CD8-positive, alpha-beta memory T cell (primary cell): ENCODE measurements around the gene EWSR1. TPM values are rescaled to one million over a fixed set of nuclear protein-coding genes. Genes with fewer than 3 reads are reported as not detected.

Source experiments
- CTCF ChIA-PET: fragments of 350-600 bp; sonication (Branson Sonifier 250); formaldehyde crosslinking; loops from one replicate; lab custom pipeline; 2021; ENCODE audit warnings: antibody characterized with exemption; lab: Charles Lee
- POLR2A ChIA-PET: fragments of 350-600 bp; sonication (Branson Sonifier 250); formaldehyde crosslinking; loops from one replicate; lab custom pipeline; 2021; ENCODE audit warnings: antibody characterized with exemption; lab: Charles Lee
- DNase-seq, 5 donors: peaks; one replicate each; pipeline versions ENCODE4 v3.0.0 to v3.0.0-alpha.2; 2020 to 2022; ENCODE audit warnings: mixed read lengths in 1 of 5
- H3K27ac ChIP-seq: one replicate; pipeline ENCODE4 v1.7.0; 2013; ENCODE audit warnings: low read depth, mild to moderate bottlenecking, low read length, moderate library complexity
- H3K27me3 ChIP-seq: 2 replicates; pipeline ENCODE4 v1.7.0; 2013; ENCODE audit warnings: low read length, mild to moderate bottlenecking; ENCODE audit not compliant: insufficient read depth, poor library complexity, severe bottlenecking
- H3K36me3 ChIP-seq: 2 replicates; pipeline ENCODE4 v1.7.0; 2013; ENCODE audit warnings: mild to moderate bottlenecking, low read length, moderate library complexity; ENCODE audit not compliant: insufficient read depth
- H3K4me1 ChIP-seq: 2 replicates; pipeline ENCODE4 v1.7.0; 2013; ENCODE audit warnings: mild to moderate bottlenecking, low read length, moderate library complexity; ENCODE audit not compliant: insufficient read depth
- H3K4me3 ChIP-seq: 2 replicates; pipeline ENCODE4 v1.7.0; 2013; ENCODE audit warnings: mild to moderate bottlenecking, low read length
- H3K9me3 ChIP-seq: 2 replicates; pipeline ENCODE4 v1.7.0; 2013; ENCODE audit warnings: mild to moderate bottlenecking, low read length
- H3K27ac Mint-ChIP-seq, 8 donors: one replicate each; pipeline ENCODE4 v1.8.0; 2020 to 2021; ENCODE audit warnings: mixed read lengths in 8 of 8, mild to moderate bottlenecking in 6 of 8, inconsistent platforms in 3 of 8, moderate library complexity in 3 of 8
- H3K27me3 Mint-ChIP-seq, 2 donors: one replicate each; pipeline ENCODE4 v1.8.0; 2020 to 2021; ENCODE audit warnings: mixed read lengths in 2 of 2, mild to moderate bottlenecking in 1 of 2, moderate library complexity in 1 of 2
- H3K36me3 Mint-ChIP-seq, 3 donors: one replicate each; pipeline ENCODE4 v1.8.0; 2020 to 2021; ENCODE audit warnings: mixed read lengths in 3 of 3, inconsistent platforms in 1 of 3, mild to moderate bottlenecking in 1 of 3
- H3K4me1 Mint-ChIP-seq, 3 donors: one replicate each; pipeline ENCODE4 v1.8.0; 2020 to 2021; ENCODE audit warnings: mixed read lengths in 3 of 3, inconsistent platforms in 1 of 3, mild to moderate bottlenecking in 1 of 3
- H3K4me3 Mint-ChIP-seq, 7 donors: one replicate each; pipeline ENCODE4 v1.8.0; 2020 to 2021; ENCODE audit warnings: mixed read lengths in 7 of 7, mild to moderate bottlenecking in 6 of 7, moderate library complexity in 4 of 7, inconsistent platforms in 2 of 7
- H3K9me3 Mint-ChIP-seq, 5 donors: one replicate each; pipeline ENCODE4 v1.8.0; 2020 to 2022; ENCODE audit warnings: mixed read lengths in 5 of 5, mild to moderate bottlenecking in 3 of 5, moderate library complexity in 2 of 5, inconsistent platforms in 1 of 5
- polyA plus RNA-seq: library from polyadenylated mRNA; unstranded; fragments of 300-500 nt; fragmentation: Illumina TruSeq; gene quantifications from one replicate; pipeline ENCODE4 v1.2.3, GENCODE V29; 2021
- total RNA-seq, 2 experiments: library from RNA; stranded (reverse); gene quantifications; one replicate each; pipeline ENCODE4 v1.2.3, GENCODE V29; 2021

The EWSR1 gene
- total and polyA plus RNA-seq, 3 experiments from 2014 or later, result 219 to 327 (median 312) TPM

- peaks cover 26 to 94% (median 42%) of the 10 kb centered on the region in 3 donors for H3K36me3 Mint-ChIP-seq
- H3K27ac ChIP-seq, result no peak overlapping the region
- no peaks in the 10 kb centered on the region for H3K9me3 Mint-ChIP-seq
- no peaks in the 10 kb centered on the region for H3K27me3 ChIP-seq
- H3K9me3 ChIP-seq, result no peaks in the 10 kb centered on the region
- H3K4me1 Mint-ChIP-seq, result peaks cover 18 to 51% (median 35%) of the 10 kb centered on the region in 3 donors
- peaks cover 0 to 2% of the 10 kb centered on the region in 2 donors for H3K27me3 Mint-ChIP-seq
- peaks cover 81% of the 10 kb centered on the region for H3K36me3 ChIP-seq
- H3K4me1 ChIP-seq, result no peaks in the 10 kb centered on the region
- POLR2A ChIA-PET, result no interaction called here
- CTCF ChIA-PET, result interaction anchor here (1.8 kb wide), 1 partner anchor 17 kb away, joined by 4 read pairs; no protein-coding TSS in a partner anchor
- no peak overlapping the region for H3K4me3 Mint-ChIP-seq
- no peak for DNase-seq
- H3K27ac Mint-ChIP-seq, result peak overlapping the region in 3 of 8 donors; percentile 0 to 39 (median 14)
- no peak overlapping the region for H3K4me3 ChIP-seq
Measured at GRCh38 chr22:29288837-29289236, 20.8 kb downstream of the EWSR1 start.

GRCh38 chr22:29290061-29290460, 22.0 kb downstream of the EWSR1 start:
- no peak for DNase-seq
- peaks cover 20 to 95% (median 38%) of the 10 kb centered on the region in 3 donors for H3K36me3 Mint-ChIP-seq
- H3K9me3 ChIP-seq, result no peaks in the 10 kb centered on the region
- H3K36me3 ChIP-seq, result peaks cover 75% of the 10 kb centered on the region
- no peak overlapping the region for H3K27ac ChIP-seq
- H3K4me1 Mint-ChIP-seq, result peaks cover 13 to 51% (median 28%) of the 10 kb centered on the region in 3 donors
- no peak overlapping the region for H3K4me3 Mint-ChIP-seq
- H3K4me3 ChIP-seq, result no peak overlapping the region
- no peaks in the 10 kb centered on the region for H3K4me1 ChIP-seq
- H3K27ac Mint-ChIP-seq, result peak overlapping the region in 1 of 8 donors; percentile 26
- H3K9me3 Mint-ChIP-seq, result no peaks in the 10 kb centered on the region
- no peaks in the 10 kb centered on the region for H3K27me3 ChIP-seq
- H3K27me3 Mint-ChIP-seq, result peaks cover 0 to 2% of the 10 kb centered on the region in 2 donors
- ChIA-PET POLR2A (no interaction called here), CTCF (no interaction called here)

- peaks cover 0 to 2% of the 10 kb centered on the region in 2 donors for H3K27me3 Mint-ChIP-seq
- no peaks in the 10 kb centered on the region for H3K9me3 ChIP-seq
- H3K9me3 Mint-ChIP-seq, result no peaks in the 10 kb centered on the region
- DNase-seq, result no peak
- peaks cover 80% of the 10 kb centered on the region for H3K36me3 ChIP-seq
- peak overlapping the region in 2 of 8 donors; percentile 1 to 82 for H3K27ac Mint-ChIP-seq
- no peaks in the 10 kb centered on the region for H3K27me3 ChIP-seq
- H3K4me1 ChIP-seq, result no peaks in the 10 kb centered on the region
- peaks cover 20 to 95% (median 38%) of the 10 kb centered on the region in 3 donors for H3K36me3 Mint-ChIP-seq
- H3K4me3 Mint-ChIP-seq, result no peak overlapping the region
- H3K27ac ChIP-seq, result no peak overlapping the region
- peaks cover 12 to 51% (median 28%) of the 10 kb centered on the region in 3 donors for H3K4me1 Mint-ChIP-seq
- H3K4me3 ChIP-seq, result no peak overlapping the region
- CTCF ChIA-PET, result no interaction called here
- POLR2A ChIA-PET, result no interaction called here
Measured at GRCh38 chr22:29291215-29291614, 23.1 kb downstream of the EWSR1 start.

- POLR2A ChIA-PET, result no interaction called here
- no peaks in the 10 kb centered on the region for H3K9me3 ChIP-seq
- H3K4me3 Mint-ChIP-seq, result no peak overlapping the region
- H3K27ac ChIP-seq, result no peak overlapping the region
- peaks cover 83% of the 10 kb centered on the region for H3K36me3 ChIP-seq
- CTCF ChIA-PET, result no interaction called here
- no peak overlapping the region for H3K4me3 ChIP-seq
- H3K4me1 ChIP-seq, result no peaks in the 10 kb centered on the region
- no peaks in the 10 kb centered on the region for H3K27me3 ChIP-seq
- H3K4me1 Mint-ChIP-seq, result peaks cover 7 to 42% (median 21%) of the 10 kb centered on the region in 3 donors
- no peak for DNase-seq
- peak overlapping the region in 1 of 8 donors; percentile 58 for H3K27ac Mint-ChIP-seq
- H3K9me3 Mint-ChIP-seq, result no peaks in the 10 kb centered on the region
- H3K27me3 Mint-ChIP-seq, result no peaks in the 10 kb centered on the region
- peaks cover 15 to 96% (median 32%) of the 10 kb centered on the region in 3 donors for H3K36me3 Mint-ChIP-seq
Measured at GRCh38 chr22:29292379-29292778, 24.3 kb downstream of the EWSR1 start.

GRCh38 chr22:29298641-29299040, 30.6 kb downstream of the EWSR1 start:
- no peaks in the 10 kb centered on the region for H3K27me3 ChIP-seq
- no peak overlapping the region for H3K4me3 ChIP-seq
- H3K4me1 ChIP-seq, result no peaks in the 10 kb centered on the region
- H3K4me3 Mint-ChIP-seq, result no peak overlapping the region
- no peaks in the 10 kb centered on the region for H3K27me3 Mint-ChIP-seq
- H3K4me1 Mint-ChIP-seq, result no peaks in the 10 kb centered on the region
- no peak for DNase-seq
- POLR2A ChIA-PET, result interaction anchor here (0.5 kb wide), 1 partner anchor 622 kb away, joined by 3 read pairs; no protein-coding TSS in a partner anchor
- CTCF ChIA-PET, result no interaction called here
- no peaks in the 10 kb centered on the region for H3K9me3 ChIP-seq
- H3K36me3 Mint-ChIP-seq, result peaks cover 9 to 78% (median 22%) of the 10 kb centered on the region in 3 donors
- H3K27ac ChIP-seq, result no peak overlapping the region
- no peaks in the 10 kb centered on the region for H3K9me3 Mint-ChIP-seq
- H3K27ac Mint-ChIP-seq, result peak overlapping the region in 3 of 8 donors; percentile 18 to 45 (median 31)
- H3K36me3 ChIP-seq, result peaks cover 52% of the 10 kb centered on the region

GRCh38 chr22:29299136-29299900, 31.2 kb downstream of the EWSR1 start:
- ChIA-PET POLR2A (no interaction called here), CTCF (no interaction called here)
- no peaks in the 10 kb centered on the region for H3K9me3 Mint-ChIP-seq
- Histone ChIP-seq H3K4me1 (no peaks in the 10 kb centered on the region), H3K27me3 (peaks cover 3% of the 10 kb centered on the region), H3K36me3 (peaks cover 52% of the 10 kb centered on the region), H3K9me3 (no peaks in the 10 kb centered on the region), H3K4me3 (no peak overlapping the region), H3K27ac (no peak overlapping the region)
- H3K27me3 Mint-ChIP-seq, result peaks cover 0 to under 1% of the 10 kb centered on the region in 2 donors
- H3K27ac Mint-ChIP-seq, result peak overlapping the region in 3 of 8 donors; percentile 21 to 35 (median 31)
- no peaks in the 10 kb centered on the region for H3K4me1 Mint-ChIP-seq
- no peak for DNase-seq
- H3K36me3 Mint-ChIP-seq, result peaks cover 9 to 71% (median 22%) of the 10 kb centered on the region in 3 donors
- no peak overlapping the region for H3K4me3 Mint-ChIP-seq

- ChIA-PET POLR2A (no interaction called here), CTCF (no interaction called here)
- Histone ChIP-seq H3K4me3 (no peak overlapping the region), H3K27me3 (peaks cover 4% of the 10 kb centered on the region), H3K36me3 (peaks cover 43% of the 10 kb centered on the region), H3K9me3 (no peaks in the 10 kb centered on the region), H3K27ac (no peak overlapping the region), H3K4me1 (no peaks in the 10 kb centered on the region)
- Mint-ChIP-seq H3K9me3 (no peaks in the 10 kb centered on the region), H3K36me3 (peaks cover 9 to 60% (median 22%) of the 10 kb centered on the region in 3 donors), H3K4me3 (peak overlapping the region in 1 of 7 donors; percentile 41), H3K27ac (no peak overlapping the region), H3K4me1 (no peaks in the 10 kb centered on the region), H3K27me3 (peaks cover 2 to 5% of the 10 kb centered on the region in 2 donors)
- no peak for DNase-seq
Measured at GRCh38 chr22:29300467-29300806, 32.4 kb downstream of the EWSR1 start.

- H3K4me3 Mint-ChIP-seq, result no peak overlapping the region
Measured at GRCh38 chr22:29300807-29301601, 32.9 kb downstream of the EWSR1 start.

More at GRCh38 chr22:29300807-29301601, 32.9 kb downstream of the EWSR1 start:
- Mint-ChIP-seq H3K27me3 (peaks cover 4 to 8% of the 10 kb centered on the region in 2 donors), H3K4me1 (peaks cover 0 to 2% (median 1%) of the 10 kb centered on the region in 3 donors), H3K9me3 (no peaks in the 10 kb centered on the region), H3K27ac (peak overlapping the region in 5 of 8 donors; percentile 21 to 90 (median 61)), H3K36me3 (peaks cover 6 to 54% (median 18%) of the 10 kb centered on the region in 3 donors)
- Histone ChIP-seq H3K9me3 (no peaks in the 10 kb centered on the region), H3K27ac (no peak overlapping the region), H3K36me3 (peaks cover 37% of the 10 kb centered on the region), H3K4me3 (no peak overlapping the region), H3K27me3 (peaks cover 7% of the 10 kb centered on the region), H3K4me1 (no peaks in the 10 kb centered on the region)
- ChIA-PET CTCF (no interaction called here), POLR2A (no interaction called here)
- no peak for DNase-seq
